ENCODE data around the gene AR. TPM values are rescaled to one million over a fixed set of nuclear protein-coding genes. Genes with fewer than 3 reads are reported as not detected.
A peak's percentile ranks its signal among the peaks of the same experiment; 100 is the strongest.

AR gene
- total RNA-seq, 1 experiment from 2014 or later = not detected

- DNase-seq (ENCODE audit: low spot score) = no peak
- in situ Hi-C loops (cut with HindIII; ENCODE audit: low sequenced_read_pairs) = no loop called here
Observed at GRCh38 chrX:67718926-67719325, 175.1 kb downstream of the AR start.

- no peak for DNase-seq (ENCODE audit: low spot score)
- in situ Hi-C loops (cut with HindIII; ENCODE audit: low sequenced_read_pairs) = no loop called here
Observed at GRCh38 chrX:67720344-67720743, 176.5 kb downstream of the AR start.

- in situ Hi-C loops (cut with HindIII; ENCODE audit: low sequenced_read_pairs) = no loop called here
- no peak for DNase-seq (ENCODE audit: low spot score)
Observed at GRCh38 chrX:67721321-67721720, 177.5 kb downstream of the AR start.

- no peak for DNase-seq (ENCODE audit: low spot score)
- in situ Hi-C loops (cut with HindIII; ENCODE audit: low sequenced_read_pairs) = no loop called here
Observed at GRCh38 chrX:67723580-67724351, 179.9 kb downstream of the AR start.

- DNase-seq (ENCODE audit: low spot score) = no peak
- in situ Hi-C loops (cut with HindIII; ENCODE audit: low sequenced_read_pairs) = no loop called here
Observed at GRCh38 chrX:67724359-67725110, 180.7 kb downstream of the AR start.

GRCh38 chrX:67725471-67725870 is 181.7 kb downstream of the AR start:
- in situ Hi-C loops (cut with HindIII; ENCODE audit: low sequenced_read_pairs) = no loop called here
- DNase-seq (ENCODE audit: low spot score) = no peak

GRCh38 chrX:67726018-67726417 is 182.2 kb downstream of the AR start:
- in situ Hi-C loops (cut with HindIII; ENCODE audit: low sequenced_read_pairs) = no loop called here
- DNase-seq (ENCODE audit: low spot score) = no peak

GRCh38 chrX:67727576-67727975 is 183.8 kb downstream of the AR start:
- in situ Hi-C loops (cut with HindIII; ENCODE audit: low sequenced_read_pairs) = no loop called here
- no peak for DNase-seq (ENCODE audit: low spot score)

- in situ Hi-C loops (cut with HindIII; ENCODE audit: low sequenced_read_pairs) = no loop called here
Observed at GRCh38 chrX:67730296-67730695, 186.5 kb downstream of the AR start.

GRCh38 chrX:67731061-67731460 is 187.2 kb downstream of the AR start:
- in situ Hi-C loops (cut with HindIII; ENCODE audit: low sequenced_read_pairs) = no loop called here
- peak; percentile 2 for DNase-seq (ENCODE audit: low spot score)

More at GRCh38 chrX:67730296-67730695, 186.5 kb downstream of the AR start:
- no peak for DNase-seq (ENCODE audit: low spot score)

GRCh38 chrX:67732864-67733263 is 189.0 kb downstream of the AR start:
- DNase-seq (ENCODE audit: low spot score) = no peak
- in situ Hi-C loops (cut with HindIII; ENCODE audit: low sequenced_read_pairs) = no loop called here

GRCh38 chrX:67734111-67734753 is 190.4 kb downstream of the AR start:
- in situ Hi-C loops (cut with HindIII; ENCODE audit: low sequenced_read_pairs) = no loop called here
- no peak for DNase-seq (ENCODE audit: low spot score)

GRCh38 chrX:67749536-67749935 is 205.7 kb downstream of the AR start:
- in situ Hi-C loops (cut with HindIII; ENCODE audit: low sequenced_read_pairs) = no loop called here
- no peak for DNase-seq (ENCODE audit: low spot score)

- in situ Hi-C loops (cut with HindIII; ENCODE audit: low sequenced_read_pairs) = no loop called here
- no peak for DNase-seq (ENCODE audit: low spot score)
Observed at GRCh38 chrX:67750694-67751093, 206.9 kb downstream of the AR start.

GRCh38 chrX:67759018-67759417 is 215.2 kb downstream of the AR start:
- in situ Hi-C loops (cut with HindIII; ENCODE audit: low sequenced_read_pairs) = no loop called here
- DNase-seq (ENCODE audit: low spot score) = no peak

- DNase-seq (ENCODE audit: low spot score) = no peak
- in situ Hi-C loops (cut with HindIII; ENCODE audit: low sequenced_read_pairs) = no loop called here
Observed at GRCh38 chrX:67777148-67777547, 233.3 kb downstream of the AR start.

- DNase-seq (ENCODE audit: low spot score) = no peak
- in situ Hi-C loops (cut with HindIII; ENCODE audit: low sequenced_read_pairs) = no loop called here
Observed at GRCh38 chrX:67779099-67779498, 235.3 kb downstream of the AR start.
